CD4-positive, alpha-beta T cell treated with Interleukin-4 for 4 hours (primary cell): ENCODE measurements around the gene ADGRE2.

Experiments used
- DNase-seq: peaks from one replicate; pipeline ENCODE4 v3.0.0-alpha.2; 2020

The ADGRE2 gene

DNA sequence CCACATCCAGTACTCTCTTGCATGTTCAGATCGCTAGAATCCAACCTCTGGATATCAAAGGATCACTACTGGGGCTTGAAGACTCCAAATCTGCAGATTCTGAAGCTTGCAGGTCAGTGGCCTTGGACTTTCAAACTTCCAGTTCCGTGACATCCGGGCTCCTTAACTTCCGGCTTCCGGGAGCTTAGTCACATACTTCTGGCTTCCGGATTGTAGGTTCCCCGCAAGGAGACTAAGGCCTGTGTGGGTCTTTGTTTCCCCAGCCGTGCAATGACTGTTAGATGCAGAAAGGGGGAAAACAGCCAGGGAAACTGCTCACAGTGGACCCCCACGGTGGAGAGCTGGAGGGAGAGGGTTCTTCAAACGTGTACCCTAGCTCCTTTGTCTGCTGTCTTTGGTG lies 47.2 kb downstream of the ADGRE2 start:
- DNase-seq = no peak

DNA sequence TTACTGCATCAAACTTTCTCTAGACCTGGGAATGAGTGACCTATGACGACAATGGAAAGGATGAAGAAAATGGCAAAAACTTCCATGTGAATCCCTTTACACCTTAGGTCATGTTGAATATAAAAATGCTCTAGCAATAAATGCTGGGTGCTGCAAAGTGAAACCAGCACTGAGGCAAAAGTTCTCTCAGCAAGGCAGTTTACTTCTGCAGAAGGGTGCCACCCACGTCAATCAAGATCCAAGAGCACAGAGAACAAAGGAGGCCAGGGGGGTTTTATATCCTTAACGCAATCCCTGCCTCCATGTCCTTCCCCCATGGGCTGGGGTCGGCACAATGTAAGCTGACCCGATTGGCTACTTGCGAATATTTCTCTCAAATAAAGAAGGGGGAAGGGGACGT lies 49.8 kb downstream of the ADGRE2 start:
- no peak for DNase-seq

- no peak for DNase-seq
These were observed 56.2 kb downstream of the ADGRE2 start for GRCh38 chr19:14722127-14722526.

DNA sequence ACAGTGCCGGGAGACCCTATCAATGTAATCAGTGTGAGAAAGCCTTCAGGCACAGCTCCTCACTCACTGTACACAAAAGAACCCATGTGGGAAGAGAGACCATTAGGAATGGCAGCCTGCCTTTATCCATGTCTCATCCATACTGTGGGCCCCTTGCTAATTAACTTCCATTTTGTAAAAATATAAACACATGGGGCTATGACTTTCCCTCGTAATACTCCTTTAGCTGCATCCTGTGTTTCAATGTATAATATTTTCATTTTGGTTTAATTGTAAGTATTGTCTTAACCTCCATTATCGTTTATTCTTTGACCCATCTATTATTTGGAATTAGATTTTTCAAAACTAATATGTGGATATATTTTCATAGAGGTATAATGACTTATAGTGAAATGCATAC lies 59.2 kb downstream of the ADGRE2 start:
- no peak for DNase-seq

DNA sequence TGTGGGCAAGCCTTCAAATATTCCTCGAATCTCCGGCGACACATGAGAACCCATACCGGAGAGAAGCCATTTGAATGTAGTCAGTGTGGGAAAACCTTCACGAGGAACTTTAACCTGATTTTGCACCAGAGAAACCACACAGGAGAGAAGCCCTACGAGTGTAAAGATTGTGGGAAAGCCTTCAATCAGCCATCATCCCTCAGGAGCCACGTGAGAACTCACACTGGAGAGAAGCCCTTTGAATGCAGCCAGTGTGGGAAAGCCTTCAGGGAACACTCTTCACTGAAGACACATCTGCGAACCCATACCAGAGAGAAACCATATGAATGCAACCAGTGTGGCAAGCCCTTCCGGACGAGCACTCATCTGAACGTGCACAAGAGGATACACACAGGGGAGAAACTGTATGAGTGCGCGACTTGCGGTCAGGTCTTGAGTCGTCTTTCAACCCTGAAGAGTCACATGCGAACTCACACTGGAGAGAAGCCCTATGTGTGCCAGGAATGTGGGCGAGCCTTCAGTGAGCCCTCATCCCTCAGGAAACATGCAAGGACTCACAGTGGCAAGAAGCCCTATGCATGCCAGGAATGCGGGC lies 59.7 kb downstream of the ADGRE2 start:
- DNase-seq = no peak

- DNase-seq = no peak
These were observed 62.5 kb downstream of the ADGRE2 start for GRCh38 chr19:14715841-14716240.

DNA sequence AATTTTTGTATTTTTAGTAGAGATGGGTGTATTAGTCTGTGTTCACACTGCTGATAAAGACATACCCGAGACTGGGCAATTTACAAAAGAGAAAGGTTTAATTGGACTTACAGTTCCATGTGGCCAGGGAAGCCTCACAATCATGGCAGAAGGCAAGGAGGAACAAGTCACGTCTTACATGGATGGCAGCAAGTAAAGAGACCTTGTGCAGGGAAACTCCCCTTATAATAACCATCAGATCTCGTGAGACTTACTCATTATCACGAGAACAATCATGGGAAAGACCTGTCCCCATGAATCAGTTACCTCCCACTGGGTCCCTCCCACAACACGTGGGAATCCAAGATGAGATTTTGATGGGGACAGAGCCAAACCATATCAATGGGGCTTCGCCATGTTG lies 73.9 kb downstream of the ADGRE2 start:
- DNase-seq = no peak

GRCh38 chr19:14703833-14704232 lies 74.5 kb downstream of the ADGRE2 start:
- no peak for DNase-seq

DNA sequence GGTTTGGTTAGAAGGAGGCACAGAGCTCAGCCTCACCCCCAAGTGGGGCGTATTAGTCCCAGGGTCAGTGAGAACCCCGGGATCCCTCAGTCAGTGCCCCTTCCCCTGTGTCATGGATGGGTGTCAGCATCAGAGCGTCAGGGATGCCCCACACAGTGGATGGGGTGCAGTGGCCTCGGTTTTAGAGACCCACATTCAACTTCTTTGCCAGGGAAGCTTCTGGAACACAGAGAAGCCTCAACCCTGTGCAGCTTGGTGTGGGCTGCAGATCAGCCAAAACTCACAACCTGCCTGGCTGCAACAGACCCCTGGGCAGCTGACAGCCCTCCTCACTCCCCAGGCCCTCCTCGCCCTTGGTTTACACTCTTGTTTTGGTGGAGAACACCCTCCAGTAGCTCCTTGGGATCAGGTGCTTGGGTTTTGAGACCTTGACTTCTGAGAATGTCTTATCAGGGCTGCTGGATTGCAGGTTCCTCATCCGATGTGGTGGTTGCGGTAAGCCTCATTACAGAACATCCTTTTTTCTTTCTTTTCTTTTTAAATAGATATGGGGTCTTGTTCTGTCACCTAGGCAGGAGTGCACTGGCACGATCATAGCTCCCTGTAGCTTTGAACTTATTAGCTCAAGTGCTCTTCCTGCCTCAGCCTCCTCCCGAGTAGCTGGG lies 77.5 kb downstream of the ADGRE2 start:
- DNase-seq = no peak

GRCh38 chr19:14699641-14700040 lies 78.7 kb downstream of the ADGRE2 start:
- no peak for DNase-seq

DNA sequence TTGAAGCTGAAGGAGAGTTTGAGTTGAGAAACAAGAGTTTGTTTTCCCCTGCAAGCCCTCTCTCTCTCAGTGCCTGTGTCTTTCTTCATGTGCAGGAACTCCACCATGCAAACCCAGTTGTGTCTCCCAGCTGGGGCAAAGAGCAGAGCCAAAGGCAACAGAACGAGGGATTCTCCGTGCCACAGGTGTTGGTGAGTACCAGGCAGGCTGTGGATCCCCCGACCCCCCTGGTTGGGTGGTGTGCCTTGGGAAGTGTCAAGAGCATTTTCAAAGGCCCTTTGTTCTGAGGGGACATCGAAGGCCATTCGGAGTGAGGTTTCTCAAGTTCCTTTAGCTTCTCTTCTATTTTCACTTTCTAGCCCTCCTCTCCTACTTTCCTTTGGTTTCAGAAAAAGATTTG lies 82.9 kb downstream of the ADGRE2 start:
- DNase-seq = no peak

DNA sequence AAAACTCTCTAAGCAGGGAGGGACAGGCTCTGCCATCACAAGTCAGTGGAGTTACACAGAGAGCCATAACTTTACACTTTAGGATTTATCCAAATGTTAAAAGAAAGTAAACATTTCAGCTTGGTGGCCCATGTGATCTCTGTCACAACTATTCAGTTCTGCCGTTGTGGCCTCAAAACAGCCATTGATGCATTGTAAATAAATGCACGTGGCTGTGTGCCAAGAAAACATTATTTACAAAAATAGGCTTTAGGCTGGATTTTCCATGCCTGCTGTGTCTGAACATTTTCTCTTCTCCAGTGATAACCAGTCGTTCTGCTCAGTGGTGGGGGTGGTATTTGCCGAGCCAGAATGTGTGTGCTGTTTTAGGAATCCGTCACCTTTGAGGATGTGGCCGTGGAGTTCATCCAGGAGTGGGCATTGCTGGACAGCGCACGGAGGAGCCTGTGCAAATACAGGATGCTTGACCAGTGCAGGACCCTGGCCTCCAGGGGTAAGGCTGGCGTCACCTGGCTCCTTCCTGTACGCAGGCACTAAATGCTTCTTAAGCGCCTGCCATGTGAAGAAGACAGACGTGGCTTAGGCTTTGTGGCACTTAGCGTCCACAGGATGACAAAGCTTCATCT lies 83.6 kb downstream of the ADGRE2 start:
- DNase-seq = no peak

DNA sequence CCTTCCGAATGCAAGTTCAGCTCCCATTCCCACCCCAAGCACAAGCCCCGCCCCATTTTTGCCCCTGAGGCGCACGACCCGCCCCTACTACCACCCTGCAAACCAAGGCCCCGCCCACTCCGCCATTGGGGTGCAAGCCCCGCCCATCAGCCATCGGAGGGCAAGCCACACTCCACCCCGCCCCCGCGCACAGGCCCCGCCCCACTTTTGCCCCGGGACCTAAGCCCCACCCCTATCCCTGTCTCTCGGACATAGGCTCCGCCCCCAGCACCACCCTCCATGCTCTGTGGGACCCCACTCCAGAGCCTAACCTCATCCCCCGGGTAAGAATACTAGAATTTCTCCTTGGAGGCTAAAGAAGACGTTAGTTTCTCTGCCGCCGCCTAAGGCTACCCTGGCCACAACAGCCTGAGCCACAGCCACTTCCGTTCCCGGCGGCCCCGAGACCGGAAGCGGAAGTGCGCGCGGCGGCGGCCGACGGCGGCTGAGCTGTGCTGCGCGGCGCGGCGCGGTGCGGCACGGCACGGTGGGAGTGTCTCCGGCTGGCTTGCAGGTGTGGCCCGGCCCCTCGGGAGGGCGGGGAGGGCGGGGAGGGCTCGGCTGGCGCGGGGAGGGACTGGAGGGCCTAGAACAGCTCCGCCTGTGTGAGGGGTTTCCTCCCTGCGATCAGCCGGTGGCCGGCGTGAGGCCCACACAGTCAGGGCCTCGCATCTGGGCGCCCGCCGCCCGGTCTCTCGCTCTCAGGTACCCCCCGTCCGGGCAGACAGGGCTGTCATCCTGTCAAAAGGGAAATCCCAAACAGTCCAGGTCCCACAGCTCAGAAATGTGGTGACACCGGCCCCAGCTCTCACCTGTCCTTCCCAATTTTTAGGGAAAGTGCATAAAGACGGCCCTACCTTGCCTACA lies 88.5 kb downstream of the ADGRE2 start, which contains the start of gene ZNF333:
TSS of gene ZNF333 (plus strand) at position 451 of the 906 bp plus-strand sequence. CDS start 3,444 bp downstream, outside the sequence.
- peak; percentile 92 for DNase-seq

DNA sequence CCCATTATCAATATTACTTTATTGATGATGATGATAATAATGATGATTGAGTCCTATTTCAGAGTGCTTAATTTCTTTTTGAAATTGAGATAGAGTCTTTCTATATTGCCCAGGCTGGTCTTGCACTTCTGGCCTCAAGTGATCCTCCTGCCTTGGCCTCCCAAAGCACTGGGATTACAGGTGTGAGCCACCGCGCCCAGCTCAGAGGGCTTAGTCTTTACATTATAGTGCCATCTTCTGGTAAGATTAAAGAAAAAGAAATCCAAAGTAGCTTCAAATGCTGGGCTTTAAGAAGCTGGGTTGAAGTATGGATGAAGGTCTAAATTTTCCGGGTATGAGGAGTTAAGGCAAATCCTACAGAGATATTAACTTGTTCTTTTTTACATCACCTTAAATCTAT lies 91.9 kb downstream of the ADGRE2 start:
- DNase-seq = peak; percentile 51

- peak; percentile 23 for DNase-seq
These were observed 94.9 kb downstream of the ADGRE2 start for GRCh38 chr19:14683439-14683838.
